Keratinocyte (primary cell): ENCODE data around the gene DCAF6. TPM values are rescaled to one million over a fixed set of nuclear protein-coding genes. Genes with fewer than 3 reads are reported as not detected.

ENCODE experiments used
- DNase-seq: peaks from one replicate; pipeline ENCODE4 v3.0.0-alpha.2; 2011; ENCODE audit warnings: low read depth, missing footprints, low spot score
- FAIRE-seq: peaks from 2 replicates; lab custom pipeline; 2011; peaks lifted over from hg19 to GRCh38; lab: Jason Lieb, UNC
- H2AFZ ChIP-seq: 2 replicates; pipeline ENCODE4 v1.6.0; 2012; ENCODE audit warnings: low read length, control low read depth, inconsistent platforms; ENCODE audit not compliant: control insufficient read depth
- H3K27ac ChIP-seq: 2 replicates; pipeline ENCODE4 v1.5.1; 2011; ENCODE audit warnings: low read length; ENCODE audit not compliant: control insufficient read depth, insufficient read depth
- H3K27me3 ChIP-seq: 3 replicates; pipeline ENCODE4 v1.6.0; 2011; ENCODE audit warnings: low read length; ENCODE audit not compliant: control insufficient read depth, insufficient read depth; ENCODE audit errors: extremely low read depth
- H3K36me3 ChIP-seq, 2 experiments: 2 replicates in 1 of 2; 3 replicates in 1 of 2; pipeline ENCODE4 v1.5.1; 2011; ENCODE audit warnings: low read length in 2 of 2, mild to moderate bottlenecking in 1 of 2; ENCODE audit not compliant: control insufficient read depth in 2 of 2, insufficient read depth in 2 of 2; ENCODE audit errors: extremely low read depth in 1 of 2
- H3K4me1 ChIP-seq: 3 replicates; pipeline ENCODE4 v1.5.1; 2011; ENCODE audit warnings: low read length; ENCODE audit not compliant: control insufficient read depth, insufficient read depth; ENCODE audit errors: extremely low read depth
- H3K4me2 ChIP-seq: 3 replicates; pipeline ENCODE4 v1.6.0; 2011; ENCODE audit warnings: low read depth, low read length; ENCODE audit not compliant: control insufficient read depth, insufficient read depth; ENCODE audit errors: extremely low read depth
- H3K4me3 ChIP-seq, 3 experiments: fragments of 200-600 bp in 1 of 3; sonication (generic) in 1 of 3; 2 replicates in 2 of 3; 3 replicates in 1 of 3; pipeline ENCODE4 v1.5.1; 2011 to 2016; ENCODE audit warnings: low read length in 3 of 3, mild to moderate bottlenecking in 3 of 3, control low read depth in 2 of 3, inconsistent platforms in 1 of 3, low read depth in 1 of 3, mixed read lengths in 1 of 3, mixed run types in 1 of 3, moderate library complexity in 1 of 3; ENCODE audit not compliant: control insufficient read depth in 2 of 3, insufficient read depth in 2 of 3; ENCODE audit errors: extremely low read depth in 1 of 3
- H3K79me2 ChIP-seq: 2 replicates; pipeline ENCODE4 v1.6.0; 2012; ENCODE audit warnings: low read length; ENCODE audit not compliant: control insufficient read depth, insufficient read depth
- H3K9ac ChIP-seq: 3 replicates; pipeline ENCODE4 v1.6.0; 2011; ENCODE audit warnings: low read length; ENCODE audit not compliant: control insufficient read depth, insufficient read depth; ENCODE audit errors: extremely low read depth
- H3K9me1 ChIP-seq: 3 replicates; pipeline ENCODE4 v1.6.0; 2011; ENCODE audit warnings: low read length; ENCODE audit not compliant: control insufficient read depth, insufficient read depth; ENCODE audit errors: extremely low read depth
- H3K9me3 ChIP-seq: 2 replicates; pipeline ENCODE4 v1.5.1; 2012; ENCODE audit warnings: low read depth, low read length; ENCODE audit not compliant: control insufficient read depth
- H4K20me1 ChIP-seq: 3 replicates; pipeline ENCODE4 v1.6.0; 2011; ENCODE audit warnings: low read length; ENCODE audit not compliant: control insufficient read depth, insufficient read depth; ENCODE audit errors: extremely low read depth
- EZH2 ChIP-seq: IDR thresholded peaks from one replicate; pipeline ENCODE4 v1.6.1; 2012; ENCODE audit warnings: inconsistent platforms, mild to moderate bottlenecking, low read length, moderate library complexity
- dilution Hi-C: fragments of 300-500 bp; cut with MboI; formaldehyde crosslinking; loops from one replicate; pipeline ENCODE4 v1.7.0; 2020; ENCODE audit warnings: low sequenced_read_pairs; ENCODE audit not compliant: extremely low pct_ligation_motif_present
- polyA plus RNA-seq, 5 experiments: library from polyadenylated mRNA; depleted of rRNA in 3 of 5; stranded (reverse) in 3 of 5; stranded (forward) in 1 of 5; unstranded in 1 of 5; fragments of >200 nt; gene quantifications; 1 replicate in 1 of 5; 2 replicates in 3 of 5; 3 replicates in 1 of 5; pipeline versions ENCODE4 v1.2.1 to v1.2.3, GENCODE V29; 2011 to 2012; ENCODE audit warnings: missing spikeins in 2 of 5, low read depth in 1 of 5, low replicate concordance in 1 of 5
- TF ChIP-seq, protein P1 (sequence below), 3 experiments: IDR thresholded peaks in 1 of 3; conservative IDR thresholded peaks in 1 of 3; optimal IDR thresholded peaks in 1 of 3; 2 replicates in 2 of 3; 3 replicates in 1 of 3; pipeline versions ENCODE3 to v1.5.1; 2011; ENCODE audit warnings: low read length in 3 of 3, mild to moderate bottlenecking in 3 of 3, moderate library complexity in 2 of 3, control low read depth in 1 of 3, inconsistent platforms in 1 of 3; ENCODE audit not compliant: insufficient read depth in 2 of 3; ENCODE audit errors: extremely low read depth in 1 of 3

DCAF6 gene
- polyA plus RNA-seq, 1 donor (not counting 4 experiments of a cell fraction or from before 2014, with no cell fraction given): 109 TPM

DNA sequence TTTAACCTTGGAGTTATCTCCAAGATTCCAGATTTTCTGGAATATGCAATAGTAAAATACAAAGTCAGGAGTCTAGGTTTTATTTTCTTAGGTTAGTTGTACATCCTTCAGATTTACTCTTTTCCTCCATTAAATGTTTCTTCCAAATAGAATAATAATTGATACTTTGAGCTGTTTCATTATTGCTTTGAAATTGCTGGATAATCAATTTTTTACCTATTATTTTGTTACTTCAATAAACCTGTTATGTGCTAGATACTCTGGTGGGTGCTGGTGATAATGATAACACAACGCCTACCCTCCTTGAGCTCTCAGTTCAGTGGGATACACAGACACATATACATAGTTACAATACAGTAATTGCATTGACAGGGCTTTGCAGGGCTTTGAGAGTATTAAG, 120.9 kb downstream of the DCAF6 start:
- no peaks in the 10 kb centered on the region for H3K4me1 ChIP-seq
- no peak overlapping the region for H3K4me2 ChIP-seq
- H3K27ac ChIP-seq: no peak overlapping the region
- H3K27me3 ChIP-seq: no peaks in the 10 kb centered on the region
- TF ChIP-seq, protein P1, sequence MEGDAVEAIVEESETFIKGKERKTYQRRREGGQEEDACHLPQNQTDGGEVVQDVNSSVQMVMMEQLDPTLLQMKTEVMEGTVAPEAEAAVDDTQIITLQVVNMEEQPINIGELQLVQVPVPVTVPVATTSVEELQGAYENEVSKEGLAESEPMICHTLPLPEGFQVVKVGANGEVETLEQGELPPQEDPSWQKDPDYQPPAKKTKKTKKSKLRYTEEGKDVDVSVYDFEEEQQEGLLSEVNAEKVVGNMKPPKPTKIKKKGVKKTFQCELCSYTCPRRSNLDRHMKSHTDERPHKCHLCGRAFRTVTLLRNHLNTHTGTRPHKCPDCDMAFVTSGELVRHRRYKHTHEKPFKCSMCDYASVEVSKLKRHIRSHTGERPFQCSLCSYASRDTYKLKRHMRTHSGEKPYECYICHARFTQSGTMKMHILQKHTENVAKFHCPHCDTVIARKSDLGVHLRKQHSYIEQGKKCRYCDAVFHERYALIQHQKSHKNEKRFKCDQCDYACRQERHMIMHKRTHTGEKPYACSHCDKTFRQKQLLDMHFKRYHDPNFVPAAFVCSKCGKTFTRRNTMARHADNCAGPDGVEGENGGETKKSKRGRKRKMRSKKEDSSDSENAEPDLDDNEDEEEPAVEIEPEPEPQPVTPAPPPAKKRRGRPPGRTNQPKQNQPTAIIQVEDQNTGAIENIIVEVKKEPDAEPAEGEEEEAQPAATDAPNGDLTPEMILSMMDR (optimal IDR thresholded peaks at IDR 0.05 in 1 of 3, IDR thresholded peaks at IDR 0.05 in 1 of 3, conservative IDR thresholded peaks at IDR 0.05 in 1 of 3; ENCODE audit: extremely low read depth in 1 of 3, insufficient read depth in 2 of 3, low read length in 3 of 3): no peak
- no peak for TF ChIP-seq EZH2
- H3K4me3 ChIP-seq: no peak overlapping the region
- peaks cover 3 to 4% of the 10 kb centered on the region in 2 experiments for H3K36me3 ChIP-seq
- H3K9ac ChIP-seq: no peak overlapping the region
- no peaks in the 10 kb centered on the region for H4K20me1 ChIP-seq
- FAIRE-seq (no peak), DNase-seq (no peak)
- no peaks in the 10 kb centered on the region for H3K9me1 ChIP-seq
- dilution Hi-C loops: no loop called here
- H3K79me2 ChIP-seq: no peaks in the 10 kb centered on the region
- H3K9me3 ChIP-seq: no peaks in the 10 kb centered on the region
- H2AFZ ChIP-seq: no peak overlapping the region

DNA sequence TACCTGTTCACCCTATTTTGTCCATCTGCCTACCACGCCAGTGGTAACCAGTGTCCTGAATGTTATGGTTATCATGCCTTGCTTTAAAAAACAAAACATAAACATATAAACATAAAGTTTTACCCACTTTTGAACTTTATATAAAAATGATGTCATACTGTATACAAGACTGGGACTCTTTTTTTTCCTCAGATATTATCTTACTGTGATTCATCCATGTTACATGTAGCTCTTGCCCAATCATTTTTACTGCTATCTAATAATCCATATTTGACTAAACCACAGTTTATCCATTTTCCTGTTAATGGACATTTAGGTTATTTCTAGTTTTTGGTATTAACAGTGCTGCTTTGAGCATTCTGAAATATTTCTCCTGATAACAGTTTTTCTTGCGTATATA, 121.4 kb downstream of the DCAF6 start:
- no peaks in the 10 kb centered on the region for H3K9me1 ChIP-seq
- no peak overlapping the region for H3K9ac ChIP-seq
- H4K20me1 ChIP-seq: no peaks in the 10 kb centered on the region
- no peak for FAIRE-seq
- no peak overlapping the region for H2AFZ ChIP-seq
- TF ChIP-seq EZH2: no peak
- TF ChIP-seq, protein P1 (optimal IDR thresholded peaks at IDR 0.05 in 1 of 3, IDR thresholded peaks at IDR 0.05 in 1 of 3, conservative IDR thresholded peaks at IDR 0.05 in 1 of 3; ENCODE audit: extremely low read depth in 1 of 3, insufficient read depth in 2 of 3, low read length in 3 of 3): no peak
- peaks cover 3 to 4% of the 10 kb centered on the region in 2 experiments for H3K36me3 ChIP-seq
- DNase-seq: no peak
- no peak overlapping the region for H3K27ac ChIP-seq
- H3K4me2 ChIP-seq: no peak overlapping the region
- H3K27me3 ChIP-seq: no peaks in the 10 kb centered on the region
- no peaks in the 10 kb centered on the region for H3K79me2 ChIP-seq
- H3K4me3 ChIP-seq: no peak overlapping the region
- no peaks in the 10 kb centered on the region for H3K9me3 ChIP-seq
- no peaks in the 10 kb centered on the region for H3K4me1 ChIP-seq
- dilution Hi-C loops: no loop called here
